HCT116 (cell line): ENCODE results near the gene CYSRT1. TPM values are rescaled to one million over a fixed set of nuclear protein-coding genes. Genes with fewer than 3 reads are reported as not detected.

ENCODE experiments used
- ATAC-seq: fragments of 200-7000 bp; cut with Tn5 transposase; 2 replicates; pipeline ENCODE4 v1.9.1; 2020; ENCODE audit warnings: mild to moderate bottlenecking, moderate library complexity
- BruUV-seq: library from RNA; stranded (reverse); fragments of 400-500 nt; replicated peaks from 2 replicates; lab custom pipeline; 2021; lab: Mats Ljungman, UMichigan
- CTCF ChIA-PET: fragments of 300-600 bp; sonication (Branson Sonifier 250); formaldehyde crosslinking; loops from one replicate; lab custom pipeline; 2021; ENCODE audit warnings: antibody characterized with exemption; lab: Charles Lee
- POLR2A ChIA-PET: fragments of 300-600, 350-600 bp; sonication (Branson Sonifier 250); formaldehyde crosslinking; loops from one replicate; lab custom pipeline; 2021; ENCODE audit warnings: antibody characterized with exemption; lab: Charles Lee
- RAD21 ChIA-PET, 2 experiments: fragments of 300-600 bp; sonication (Branson Sonifier 250); formaldehyde crosslinking; loops; one replicate each; lab custom pipeline; 2023; ENCODE audit warnings: low total read pairs in 2 of 2; ENCODE audit not compliant: uncharacterized antibody in 2 of 2, unreplicated experiment in 2 of 2, low non-redundant PET in 1 of 2; lab: Charles Lee
- DNase-seq: peaks from one replicate; pipeline ENCODE4 v3.0.0-alpha.2; 2010; ENCODE audit warnings: low read depth, low spot score
- H2AFZ ChIP-seq: fragments of 200-600 bp; shearing (Covaris generic), sonication (generic); 2 replicates; pipeline ENCODE4 v1.6.1; 2017; ENCODE audit warnings: low read depth, mixed run types, mixed read lengths, antibody characterized with exemption, low read length; ENCODE audit not compliant: poor library complexity, severe bottlenecking
- H3K27ac ChIP-seq: 2 replicates; pipeline ENCODE4 v1.5.1; 2012; ENCODE audit warnings: low read depth, low read length
- H3K27me3 ChIP-seq: fragments of 200-600 bp; sonication (generic); 2 replicates; pipeline ENCODE4 v1.6.1; 2016; ENCODE audit warnings: mixed run types, low read length, mixed read lengths; ENCODE audit not compliant: insufficient read depth
- H3K36me3 ChIP-seq, 2 experiments: fragments of 200-500 bp in 1 of 2; fragments of 200-600 bp in 1 of 2; sonication (Bioruptor generic) in 1 of 2; sonication (generic) in 1 of 2; 2 replicates each; pipeline versions ENCODE4 v1.5.1 to v1.6.1; 2014 to 2016; ENCODE audit warnings: low read length in 2 of 2, inconsistent platforms in 1 of 2, mixed read lengths in 1 of 2, mixed run types in 1 of 2; ENCODE audit not compliant: insufficient read depth in 2 of 2, control insufficient read depth in 1 of 2
- H3K4me1 ChIP-seq, 2 experiments: fragments of 200-600 bp in 1 of 2; sonication (generic) in 1 of 2; 2 replicates each; pipeline versions ENCODE4 v1.5.1 to v1.6.1; 2012 to 2017; ENCODE audit warnings: low read length in 2 of 2, inconsistent platforms in 1 of 2, mild to moderate bottlenecking in 1 of 2, mixed read lengths in 1 of 2, mixed run types in 1 of 2, moderate library complexity in 1 of 2; ENCODE audit not compliant: insufficient read depth in 2 of 2, control insufficient read depth in 1 of 2
- H3K4me2 ChIP-seq: fragments of 200-600 bp; sonication (generic); 2 replicates; pipeline ENCODE4 v1.6.1; 2017; ENCODE audit warnings: mixed run types, low read length, mixed read lengths
- H3K4me3 ChIP-seq, 2 experiments: fragments of 200-600 bp in 1 of 2; sonication (generic) in 1 of 2; replicated peaks in 1 of 2; 2 replicates each; pipeline ENCODE4 v1.5.1; 2011 to 2016; ENCODE audit warnings: low read length in 2 of 2, control low read depth in 1 of 2, low read depth in 1 of 2, mild to moderate bottlenecking in 1 of 2, mixed read lengths in 1 of 2, mixed run types in 1 of 2
- H3K79me2 ChIP-seq: fragments of 200-600 bp; sonication (generic); 2 replicates; pipeline ENCODE4 v1.6.1; 2017; ENCODE audit warnings: mild to moderate bottlenecking, mixed run types, low read length, moderate library complexity, mixed read lengths; ENCODE audit not compliant: insufficient read depth
- H3K9ac ChIP-seq: fragments of 200-600 bp; sonication (generic); 2 replicates; pipeline ENCODE4 v1.6.1; 2016; ENCODE audit warnings: low read length, mixed read lengths
- H3K9me2 ChIP-seq: fragments of 200-600 bp; sonication (generic), shearing (Covaris generic); 2 replicates; pipeline ENCODE4 v1.6.1; 2017; ENCODE audit warnings: mixed run types, mild to moderate bottlenecking, moderate library complexity; ENCODE audit not compliant: insufficient read depth
- H3K9me3 ChIP-seq, 2 experiments: fragments of 200-500 bp in 1 of 2; fragments of 200-600 bp in 1 of 2; sonication (Bioruptor generic) in 1 of 2; sonication (generic) in 1 of 2; 2 replicates each; pipeline ENCODE4 v1.6.1; 2014 to 2017; ENCODE audit warnings: low read length in 2 of 2, mixed read lengths in 2 of 2, inconsistent platforms in 1 of 2, low read depth in 1 of 2, mild to moderate bottlenecking in 1 of 2, mixed run types in 1 of 2, moderate library complexity in 1 of 2; ENCODE audit not compliant: control insufficient read depth in 1 of 2, insufficient read depth in 1 of 2
- H4K20me1 ChIP-seq: fragments of 200-600 bp; sonication (generic), shearing (Covaris generic); 2 replicates; pipeline ENCODE4 v1.6.1; 2017; ENCODE audit warnings: mixed run types, mild to moderate bottlenecking, moderate library complexity; ENCODE audit not compliant: insufficient read depth
- EGR1 ChIP-seq: IDR thresholded peaks from 2 replicates; pipeline ENCODE4 v1.6.1; 2012; ENCODE audit warnings: low read depth
- EZH2 ChIP-seq: fragments of 200-600 bp; sonication (generic); IDR thresholded peaks from 2 replicates; pipeline ENCODE4 v1.6.1; 2017; ENCODE audit warnings: antibody characterized with exemption, mixed run types
- FOSL1 ChIP-seq: IDR thresholded peaks from 2 replicates; pipeline ENCODE4 v1.6.1; 2012; ENCODE audit warnings: low read depth
- POLR2A ChIP-seq: IDR thresholded peaks from 2 replicates; pipeline ENCODE4 v1.7.0; 2011; ENCODE audit warnings: borderline replicate concordance; ENCODE audit not compliant: insufficient read depth, insufficient read length; ENCODE audit errors: extremely low read depth
- TCF7L2 ChIP-seq: IDR thresholded peaks from 2 replicates; pipeline ENCODE4 v1.7.0; 2011; ENCODE audit warnings: borderline replicate concordance, inconsistent platforms; ENCODE audit not compliant: insufficient read depth, insufficient read length; ENCODE audit errors: extremely low read depth
- ZFX ChIP-seq: fragments of 450-650 bp; IDR thresholded peaks from 2 replicates; pipeline ENCODE4 v1.6.1; 2017
- intact Hi-C: fragments of 100-400 bp; cut with micrococcal nuclease; formaldehyde crosslinking; loops from 2 replicates; pipeline ENCODE4 v1.10.0; 2022
- total RNA-seq: library from RNA; stranded (reverse); gene quantifications from one replicate; pipeline ENCODE4 v1.2.1, GENCODE V29; 2021; ENCODE audit not compliant: unreplicated experiment
- TF ChIP-seq, protein P1 (sequence below), 3 experiments: fragments of 200-600 bp in 1 of 3; sonication (generic) in 1 of 3; IDR thresholded peaks in 2 of 3; conservative IDR thresholded peaks in 1 of 3; 2 replicates each; pipeline ENCODE4 v1.5.1; 2012 to 2017; ENCODE audit warnings: low read depth in 2 of 3, low read length in 2 of 3, antibody characterized with exemption in 1 of 3, borderline replicate concordance in 1 of 3, control low read depth in 1 of 3, mild to moderate bottlenecking in 1 of 3, mixed read lengths in 1 of 3, mixed run types in 1 of 3, moderate library complexity in 1 of 3; ENCODE audit not compliant: insufficient read depth in 1 of 3
- TF ChIP-seq, protein P2 (sequence below): IDR thresholded peaks from 2 replicates; pipeline ENCODE4 v1.6.1; 2012
- TF ChIP-seq, protein P3 (sequence below): IDR thresholded peaks from 2 replicates; pipeline ENCODE4 v1.6.1; 2012; ENCODE audit warnings: low read depth

Gene CYSRT1
- total RNA-seq, 1 experiment from 2014 or later, result 4.3 TPM

DNA sequence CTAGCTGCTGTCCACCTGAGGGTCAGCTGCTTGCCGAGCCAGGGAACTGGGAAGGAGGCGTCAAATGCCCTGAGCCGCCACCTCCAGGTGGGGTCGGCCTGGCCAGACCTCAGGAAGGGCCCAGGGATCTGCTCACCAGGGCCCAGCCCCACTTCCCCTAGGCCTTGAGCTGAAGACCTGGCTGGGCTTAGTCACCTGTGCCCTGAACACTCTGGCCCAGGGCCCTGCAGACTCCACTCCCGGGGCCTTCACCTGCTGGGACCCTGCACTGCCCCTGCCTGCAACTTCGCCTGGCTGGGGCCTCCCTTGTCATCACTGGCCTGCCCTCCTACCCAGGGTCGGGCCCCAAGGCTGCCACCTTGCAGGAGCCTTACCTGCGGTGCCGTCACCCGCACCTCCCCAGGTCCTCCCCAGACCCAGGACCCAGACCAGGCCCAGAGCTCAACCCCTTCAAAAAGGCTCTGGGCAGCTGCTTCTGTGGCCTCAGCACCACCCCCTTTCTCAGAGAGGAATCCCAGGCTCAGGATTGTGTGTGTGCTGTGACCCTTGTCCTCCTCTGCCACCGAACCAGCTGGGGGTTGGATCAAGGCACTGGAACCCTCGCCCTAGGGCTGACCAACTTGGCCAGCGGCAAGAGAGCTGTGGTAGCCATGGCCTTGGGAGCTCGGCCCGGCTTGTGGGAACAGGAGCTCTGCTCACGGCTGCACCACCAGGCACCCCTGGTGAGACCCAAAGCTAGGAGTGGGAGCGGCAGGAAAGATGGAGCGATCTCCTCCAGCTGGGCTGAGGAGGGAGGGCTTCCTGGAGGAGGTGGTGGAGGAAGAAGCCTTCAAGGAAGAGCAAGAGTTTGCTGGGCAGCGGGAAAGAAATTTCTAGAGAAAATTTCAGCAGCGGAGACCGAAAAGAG is 29.0 kb downstream of the CYSRT1 start:
- peak overlapping the region; percentile 78 to 100 for H3K4me3 ChIP-seq
- H4K20me1 ChIP-seq, result no peaks in the 10 kb centered on the region
- peak overlapping the region; percentile 88 for H3K9ac ChIP-seq
- ATAC-seq (no peak), DNase-seq (no peak)
- no peak overlapping the region for H2AFZ ChIP-seq
- peak overlapping the region; percentile 93 for H3K4me2 ChIP-seq
- TF ChIP-seq FOSL1 (no peak), ZFX (peak; percentile 26; the same call in 1 of the 2 replicates)
- peaks cover 13 to 18% of the 10 kb centered on the region in 2 experiments for H3K36me3 ChIP-seq
- peaks cover 21 to 42% of the 10 kb centered on the region in 2 experiments for H3K4me1 ChIP-seq
- ChIA-PET RAD21 (no interaction called here), POLR2A (interaction anchor here (0.6 to 5.9 kb wide), 4 partner anchors 10 to 63 kb away, joined by 3 to 39 read pairs (median 9); partner anchors contain the start of gene TUBB4B), CTCF (interaction anchor here (1.0 to 1.5 kb wide), 7 partner anchors 13 to 187 kb away, joined by 3 to 6 read pairs (median 4); partner anchors contain the start of genes ANAPC2, NRARP, SSNA1 and TUBB4B)
- no peaks in the 10 kb centered on the region for H3K27me3 ChIP-seq
- H3K27ac ChIP-seq, result peak overlapping the region; percentile 91
- peaks cover 32% of the 10 kb centered on the region for H3K79me2 ChIP-seq
- intact Hi-C loops, result no loop called here
- no peaks in the 10 kb centered on the region for H3K9me3 ChIP-seq
- H3K9me2 ChIP-seq, result no peaks in the 10 kb centered on the region
- TSS peak; percentile 47 for BruUV-seq

DNA sequence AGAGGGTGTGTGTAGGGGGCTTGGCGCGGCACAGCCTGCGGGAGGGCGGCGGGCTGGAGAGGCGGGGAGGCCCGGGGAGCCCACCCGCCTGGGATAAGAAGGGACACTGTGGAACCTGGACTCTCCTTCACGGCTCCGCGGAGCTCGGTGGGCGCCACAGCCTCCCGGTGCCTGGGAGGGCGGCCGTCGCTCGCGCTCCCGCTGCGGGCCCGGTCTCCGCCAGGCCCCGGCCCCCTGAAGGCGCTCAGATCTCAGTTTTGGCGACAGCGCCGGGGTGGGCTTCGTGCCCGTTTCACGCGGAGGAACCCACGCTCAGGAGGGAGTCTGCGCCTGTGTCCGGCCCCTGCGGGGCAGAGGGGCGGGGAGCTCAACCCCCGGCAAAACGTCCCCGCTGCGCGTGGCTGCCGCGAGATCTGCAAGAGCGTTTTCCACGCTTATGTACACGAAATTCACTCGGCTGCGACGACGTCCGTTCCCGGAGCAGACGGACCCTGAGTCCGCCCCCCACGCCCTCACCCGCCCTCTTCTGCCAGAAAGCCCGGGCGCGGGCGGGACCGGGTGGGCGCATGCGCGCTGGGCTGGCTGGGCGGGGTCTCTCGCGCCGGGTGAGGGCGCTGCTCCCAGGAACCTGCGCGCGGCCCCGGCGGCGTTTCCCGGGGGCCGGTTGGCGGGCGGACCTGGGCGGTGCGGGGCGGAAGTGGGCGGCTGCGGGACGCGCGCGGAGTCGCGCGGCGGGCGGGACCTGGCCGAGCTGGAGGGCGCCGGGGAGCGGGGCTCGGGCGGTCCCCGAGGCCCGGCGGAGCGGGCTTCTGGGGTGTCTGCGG is 29.9 kb downstream of the CYSRT1 start, which contains the start of gene NELFB:
TSS of gene NELFB (plus strand) at position 704 of the 824 bp plus-strand sequence.
- BruUV-seq, result no TSS peak
- H3K9me3 ChIP-seq, result no peaks in the 10 kb centered on the region
- H3K79me2 ChIP-seq, result peaks cover 36% of the 10 kb centered on the region
- peak within 1 kb of the TSS; percentile 91 for H3K27ac ChIP-seq
- peaks cover 17 to 22% of the 10 kb centered on the region in 2 experiments for H3K36me3 ChIP-seq
- H3K27me3 ChIP-seq, result no peaks in the 10 kb centered on the region
- peak within 1 kb of the TSS; percentile 45 for H2AFZ ChIP-seq
- H3K9ac ChIP-seq, result peak within 1 kb of the TSS; percentile 88
- ChIA-PET CTCF (interaction anchor here (1.0 to 1.5 kb wide), 6 partner anchors 14 to 187 kb away, joined by 3 to 6 read pairs (median 4); partner anchors contain the start of genes ANAPC2, NRARP, SSNA1 and TUBB4B), RAD21 (no interaction called here), POLR2A (interaction anchor here (0.6 to 5.9 kb wide), 5 partner anchors 10 to 64 kb away, joined by 3 to 39 read pairs (median 5); partner anchors contain the start of genes TOR4A and TUBB4B)
- H3K4me2 ChIP-seq, result peak within 1 kb of the TSS; percentile 93
- no peaks in the 10 kb centered on the region for H4K20me1 ChIP-seq
- H3K4me3 ChIP-seq, result peak within 1 kb of the TSS; percentile 97 to 100
- intact Hi-C loops, result loop anchor here (1.0 kb wide), 1 partner anchor 14 kb away; the partner anchor contains the start of gene TUBB4B
- no peaks in the 10 kb centered on the region for H3K9me2 ChIP-seq
- no peak for DNase-seq
- peak; percentile 86 for ATAC-seq
- H3K4me1 ChIP-seq, result peaks cover 21 to 42% of the 10 kb centered on the region in 2 experiments
- no peak for TF ChIP-seq EGR1
- TF ChIP-seq, protein P1, sequence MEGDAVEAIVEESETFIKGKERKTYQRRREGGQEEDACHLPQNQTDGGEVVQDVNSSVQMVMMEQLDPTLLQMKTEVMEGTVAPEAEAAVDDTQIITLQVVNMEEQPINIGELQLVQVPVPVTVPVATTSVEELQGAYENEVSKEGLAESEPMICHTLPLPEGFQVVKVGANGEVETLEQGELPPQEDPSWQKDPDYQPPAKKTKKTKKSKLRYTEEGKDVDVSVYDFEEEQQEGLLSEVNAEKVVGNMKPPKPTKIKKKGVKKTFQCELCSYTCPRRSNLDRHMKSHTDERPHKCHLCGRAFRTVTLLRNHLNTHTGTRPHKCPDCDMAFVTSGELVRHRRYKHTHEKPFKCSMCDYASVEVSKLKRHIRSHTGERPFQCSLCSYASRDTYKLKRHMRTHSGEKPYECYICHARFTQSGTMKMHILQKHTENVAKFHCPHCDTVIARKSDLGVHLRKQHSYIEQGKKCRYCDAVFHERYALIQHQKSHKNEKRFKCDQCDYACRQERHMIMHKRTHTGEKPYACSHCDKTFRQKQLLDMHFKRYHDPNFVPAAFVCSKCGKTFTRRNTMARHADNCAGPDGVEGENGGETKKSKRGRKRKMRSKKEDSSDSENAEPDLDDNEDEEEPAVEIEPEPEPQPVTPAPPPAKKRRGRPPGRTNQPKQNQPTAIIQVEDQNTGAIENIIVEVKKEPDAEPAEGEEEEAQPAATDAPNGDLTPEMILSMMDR (IDR thresholded peaks at IDR 0.05 in 2 of 3, conservative IDR thresholded peaks at IDR 0.05 in 1 of 3; ENCODE audit: borderline replicate concordance in 1 of 3, insufficient read depth in 1 of 3, low read depth in 2 of 3, low read length in 2 of 3), result no peak
- TF ChIP-seq, protein P2, sequence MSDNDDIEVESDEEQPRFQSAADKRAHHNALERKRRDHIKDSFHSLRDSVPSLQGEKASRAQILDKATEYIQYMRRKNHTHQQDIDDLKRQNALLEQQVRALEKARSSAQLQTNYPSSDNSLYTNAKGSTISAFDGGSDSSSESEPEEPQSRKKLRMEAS, result no peak
- TF ChIP-seq, protein P3, sequence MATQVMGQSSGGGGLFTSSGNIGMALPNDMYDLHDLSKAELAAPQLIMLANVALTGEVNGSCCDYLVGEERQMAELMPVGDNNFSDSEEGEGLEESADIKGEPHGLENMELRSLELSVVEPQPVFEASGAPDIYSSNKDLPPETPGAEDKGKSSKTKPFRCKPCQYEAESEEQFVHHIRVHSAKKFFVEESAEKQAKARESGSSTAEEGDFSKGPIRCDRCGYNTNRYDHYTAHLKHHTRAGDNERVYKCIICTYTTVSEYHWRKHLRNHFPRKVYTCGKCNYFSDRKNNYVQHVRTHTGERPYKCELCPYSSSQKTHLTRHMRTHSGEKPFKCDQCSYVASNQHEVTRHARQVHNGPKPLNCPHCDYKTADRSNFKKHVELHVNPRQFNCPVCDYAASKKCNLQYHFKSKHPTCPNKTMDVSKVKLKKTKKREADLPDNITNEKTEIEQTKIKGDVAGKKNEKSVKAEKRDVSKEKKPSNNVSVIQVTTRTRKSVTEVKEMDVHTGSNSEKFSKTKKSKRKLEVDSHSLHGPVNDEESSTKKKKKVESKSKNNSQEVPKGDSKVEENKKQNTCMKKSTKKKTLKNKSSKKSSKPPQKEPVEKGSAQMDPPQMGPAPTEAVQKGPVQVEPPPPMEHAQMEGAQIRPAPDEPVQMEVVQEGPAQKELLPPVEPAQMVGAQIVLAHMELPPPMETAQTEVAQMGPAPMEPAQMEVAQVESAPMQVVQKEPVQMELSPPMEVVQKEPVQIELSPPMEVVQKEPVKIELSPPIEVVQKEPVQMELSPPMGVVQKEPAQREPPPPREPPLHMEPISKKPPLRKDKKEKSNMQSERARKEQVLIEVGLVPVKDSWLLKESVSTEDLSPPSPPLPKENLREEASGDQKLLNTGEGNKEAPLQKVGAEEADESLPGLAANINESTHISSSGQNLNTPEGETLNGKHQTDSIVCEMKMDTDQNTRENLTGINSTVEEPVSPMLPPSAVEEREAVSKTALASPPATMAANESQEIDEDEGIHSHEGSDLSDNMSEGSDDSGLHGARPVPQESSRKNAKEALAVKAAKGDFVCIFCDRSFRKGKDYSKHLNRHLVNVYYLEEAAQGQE, result no peak
- TF ChIP-seq POLR2A, result peak; percentile 50
- TF ChIP-seq EZH2, result no peak
- peak; percentile 39 for TF ChIP-seq TCF7L2
